NCI-H345 (cell line): ENCODE data around the gene TNFRSF4.
A peak's percentile ranks its signal among the peaks of the same experiment; 100 is the strongest.

Source experiments
- DNase-seq: peaks from one replicate; lab custom pipeline; 2025; lab: John Stamatoyannopoulos, UW

The TNFRSF4 gene

DNA sequence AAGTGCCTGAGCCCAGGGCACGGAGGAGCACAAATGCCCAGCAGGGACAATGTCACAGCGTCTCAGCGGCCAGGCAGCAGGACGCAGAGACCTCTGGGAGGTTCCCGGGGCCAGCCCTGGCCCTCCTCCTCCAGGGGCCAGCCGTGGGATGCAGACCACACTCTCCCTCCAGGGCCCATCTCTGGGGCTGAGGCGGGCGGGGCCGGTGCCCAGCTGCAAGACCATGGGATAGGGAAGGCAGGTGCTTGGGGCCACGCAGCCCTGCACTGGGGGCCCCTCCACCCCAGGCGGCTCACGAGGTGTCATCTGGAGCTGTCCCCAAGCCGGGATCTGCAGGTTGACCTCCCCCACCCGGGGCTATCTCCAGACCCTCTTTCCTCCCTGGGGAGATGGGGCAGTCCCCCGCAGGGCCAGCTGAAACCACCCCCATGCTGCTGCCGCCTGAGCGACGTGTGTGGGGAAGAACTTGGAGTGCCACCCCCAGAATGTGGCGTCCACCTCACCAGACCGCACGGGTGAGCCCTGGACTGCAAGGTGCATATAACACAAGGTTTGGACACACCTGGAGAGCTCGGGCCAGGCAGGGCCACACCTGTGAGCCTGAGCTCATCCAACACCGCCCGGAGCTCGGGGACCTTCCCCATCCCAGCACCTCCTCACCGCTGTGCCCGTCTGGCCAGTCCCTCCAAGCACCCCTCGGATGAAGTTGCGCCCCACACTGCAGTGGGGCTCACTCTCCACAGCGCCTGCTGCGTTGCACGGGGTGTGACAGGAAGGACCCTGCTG is 44.3 kb downstream of the TNFRSF4 start:
- no peak for DNase-seq

DNA sequence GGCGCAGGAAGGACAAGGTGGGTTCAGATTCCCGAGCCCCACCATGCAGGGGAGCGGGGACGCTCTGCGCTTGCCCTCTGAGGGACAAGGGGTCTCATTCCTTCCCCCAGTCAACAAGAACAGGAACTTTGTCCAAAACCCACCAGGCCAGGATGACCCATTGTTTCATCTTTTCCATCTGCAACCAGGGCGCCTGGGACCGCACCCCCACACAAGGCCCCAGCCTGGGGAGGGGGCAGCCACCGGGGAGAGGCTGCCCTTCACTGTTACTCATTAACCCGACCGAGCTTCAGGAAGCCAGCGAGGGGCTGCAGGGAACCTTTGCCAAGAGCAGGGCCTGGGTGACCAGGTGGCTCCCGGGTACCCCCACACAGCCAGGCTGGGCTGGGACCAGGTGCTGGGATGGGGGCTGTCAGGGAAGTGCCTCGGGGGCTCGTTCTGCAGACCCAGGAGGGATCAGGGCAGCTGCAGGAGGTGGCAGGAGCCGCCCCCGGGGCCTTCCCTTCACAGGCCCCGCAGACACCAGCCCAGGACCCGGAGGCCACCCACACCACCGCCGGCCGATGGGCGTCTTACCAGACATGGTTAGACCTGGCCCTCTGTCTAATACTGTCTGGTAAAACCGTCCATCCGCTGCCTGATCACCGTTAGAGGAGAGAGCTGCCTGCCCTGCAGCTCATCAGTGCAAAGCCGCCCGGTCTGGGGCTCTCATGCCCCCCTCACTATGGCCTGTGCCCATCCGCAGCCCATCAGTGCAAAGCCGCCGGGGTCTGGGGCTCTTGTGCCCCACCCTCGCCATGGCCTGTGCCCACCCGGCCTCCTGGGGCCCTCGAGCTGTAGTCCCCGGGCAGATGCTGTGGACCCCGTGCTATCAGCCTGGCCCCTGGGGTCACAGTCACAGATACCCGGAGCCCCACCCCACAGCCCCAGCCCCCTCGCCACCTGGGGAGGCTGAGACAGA is 45.2 kb downstream of the TNFRSF4 start:
- DNase-seq, result no peak

DNA sequence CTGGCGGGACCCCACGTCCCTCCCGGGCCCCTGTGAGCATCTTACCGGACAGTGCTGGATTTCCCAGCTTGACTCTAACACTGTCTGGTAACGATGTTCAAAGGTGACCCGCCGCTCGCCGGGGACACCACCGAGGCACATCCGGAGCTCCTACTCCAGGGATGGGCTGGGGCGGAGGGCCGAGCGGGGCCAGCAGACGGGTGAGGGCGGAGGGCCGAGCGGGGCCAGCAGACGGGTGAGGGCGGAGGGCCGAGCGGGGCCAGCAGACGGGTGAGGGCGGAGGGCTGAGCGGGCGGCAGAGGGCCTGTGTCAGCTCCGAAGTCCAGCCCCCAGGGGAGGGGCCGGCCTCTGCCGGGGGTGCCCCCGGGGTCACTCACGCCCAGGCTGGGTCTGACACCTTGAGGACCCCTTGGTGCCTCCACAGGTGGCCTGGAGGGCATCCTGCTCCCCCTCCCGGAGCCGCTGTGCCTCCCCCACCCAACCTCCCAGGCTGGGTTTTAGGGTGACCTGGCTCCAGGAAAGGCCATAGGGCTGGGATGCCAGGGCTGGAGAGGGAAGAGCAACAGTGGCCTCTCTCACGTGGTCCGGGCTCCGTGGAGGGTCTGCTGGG is 46.0 kb downstream of the TNFRSF4 start:
- no peak for DNase-seq

DNA sequence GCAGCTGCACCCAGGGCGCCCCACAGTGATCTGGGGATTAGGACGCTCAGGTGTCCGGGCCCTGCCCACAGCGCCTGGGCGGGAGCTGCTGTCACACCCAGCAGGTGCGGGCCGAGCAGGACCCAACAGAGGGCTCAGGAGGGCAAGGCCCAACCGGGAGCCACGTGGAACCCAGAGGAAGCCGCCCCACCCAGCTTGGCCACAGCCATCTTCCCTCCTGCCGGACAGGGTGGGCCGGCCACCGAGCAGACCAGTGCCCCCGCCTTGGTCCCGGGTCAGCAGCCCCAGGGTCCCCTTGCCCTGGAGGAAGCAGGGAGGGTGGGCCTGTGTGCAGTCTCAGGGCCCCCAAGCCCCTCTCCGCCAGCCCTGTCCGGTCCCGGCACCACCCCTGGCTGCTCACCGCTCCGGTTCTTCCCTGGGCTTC is 46.5 kb downstream of the TNFRSF4 start:
- DNase-seq, result no peak

DNA sequence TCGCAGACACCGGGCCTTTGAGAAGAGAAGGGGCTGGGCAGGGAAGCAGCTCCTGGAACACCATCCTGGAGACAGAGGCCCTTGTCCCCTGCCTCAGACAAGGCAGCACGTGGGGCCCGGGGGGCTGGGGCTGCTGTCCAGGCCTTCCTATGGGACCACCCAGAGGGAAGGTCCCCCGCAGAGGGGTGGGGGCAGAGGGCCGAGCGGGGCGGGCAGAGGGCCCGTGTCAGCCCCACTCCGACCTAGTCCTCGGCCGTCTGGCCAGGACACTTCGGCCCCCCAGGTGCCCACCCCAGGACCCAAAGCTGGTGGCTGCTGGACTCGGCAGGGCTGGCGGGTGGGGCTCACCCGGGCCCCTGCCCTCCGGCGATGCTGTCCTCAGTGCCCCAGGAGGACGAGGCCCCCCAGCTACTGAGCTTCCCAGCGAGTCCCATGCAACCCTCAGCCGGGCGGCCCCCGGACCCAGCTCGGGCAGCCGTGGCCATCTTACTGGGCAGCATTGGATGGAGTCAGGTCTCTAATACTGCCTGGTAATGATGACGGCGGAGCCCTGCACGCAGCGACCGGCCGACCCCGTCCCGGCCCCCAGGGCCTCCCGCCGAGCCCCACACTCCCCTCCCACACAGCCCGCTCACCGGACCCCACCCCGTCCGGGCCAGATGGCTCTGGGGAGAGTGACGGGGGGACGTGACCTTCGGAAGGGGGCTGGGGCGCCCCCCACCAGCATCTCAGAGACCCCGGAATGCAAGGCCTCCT is 47.1 kb downstream of the TNFRSF4 start:
- DNase-seq, result no peak

DNA sequence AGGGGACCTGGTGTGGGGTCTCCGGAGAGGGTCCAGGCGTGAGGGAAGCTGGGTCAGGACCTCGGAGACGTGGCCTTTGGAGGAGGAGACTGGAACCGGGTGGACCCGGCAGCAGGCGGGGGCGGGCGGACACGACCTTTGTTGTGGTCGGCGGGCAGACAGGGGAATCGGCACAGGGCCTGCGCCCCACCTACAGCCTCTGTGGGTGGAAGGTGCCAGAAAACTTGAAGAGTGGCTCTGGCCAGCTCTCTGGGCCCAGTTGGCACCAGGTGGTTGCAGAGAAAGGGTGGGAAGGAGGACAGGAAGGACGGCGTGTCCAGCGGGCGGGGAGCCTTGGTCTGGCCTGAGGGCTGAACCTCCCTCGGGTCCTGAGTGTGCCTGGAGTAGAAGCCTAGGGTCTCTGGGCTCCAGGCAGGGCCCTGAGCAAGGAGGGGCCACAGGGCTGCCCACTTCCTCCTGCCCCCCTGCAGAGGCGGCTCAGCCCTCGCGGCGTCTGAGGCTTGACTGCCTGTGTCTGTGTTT is 48.0 kb downstream of the TNFRSF4 start:
- no peak for DNase-seq

DNA sequence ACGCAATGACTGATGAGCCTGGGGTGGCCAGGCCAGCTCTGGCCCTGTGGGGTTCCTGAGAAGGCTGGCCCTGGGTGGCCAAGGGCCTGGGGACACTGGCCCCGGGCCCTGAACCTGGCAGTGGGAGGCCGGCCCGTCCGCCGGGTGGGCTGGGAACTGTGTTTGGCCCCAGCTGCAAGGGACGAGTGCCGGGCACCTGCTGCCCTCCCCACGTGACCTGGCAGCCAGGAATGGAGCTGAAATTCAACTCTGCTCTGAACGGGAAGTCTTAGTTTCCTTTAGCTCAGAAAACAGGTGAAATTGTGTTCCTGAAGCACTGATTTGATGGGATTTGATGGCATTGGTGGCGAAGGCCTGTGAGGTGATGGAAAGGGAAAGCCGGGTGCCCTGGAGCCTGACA is 48.5 kb downstream of the TNFRSF4 start:
- DNase-seq, result no peak

DNA sequence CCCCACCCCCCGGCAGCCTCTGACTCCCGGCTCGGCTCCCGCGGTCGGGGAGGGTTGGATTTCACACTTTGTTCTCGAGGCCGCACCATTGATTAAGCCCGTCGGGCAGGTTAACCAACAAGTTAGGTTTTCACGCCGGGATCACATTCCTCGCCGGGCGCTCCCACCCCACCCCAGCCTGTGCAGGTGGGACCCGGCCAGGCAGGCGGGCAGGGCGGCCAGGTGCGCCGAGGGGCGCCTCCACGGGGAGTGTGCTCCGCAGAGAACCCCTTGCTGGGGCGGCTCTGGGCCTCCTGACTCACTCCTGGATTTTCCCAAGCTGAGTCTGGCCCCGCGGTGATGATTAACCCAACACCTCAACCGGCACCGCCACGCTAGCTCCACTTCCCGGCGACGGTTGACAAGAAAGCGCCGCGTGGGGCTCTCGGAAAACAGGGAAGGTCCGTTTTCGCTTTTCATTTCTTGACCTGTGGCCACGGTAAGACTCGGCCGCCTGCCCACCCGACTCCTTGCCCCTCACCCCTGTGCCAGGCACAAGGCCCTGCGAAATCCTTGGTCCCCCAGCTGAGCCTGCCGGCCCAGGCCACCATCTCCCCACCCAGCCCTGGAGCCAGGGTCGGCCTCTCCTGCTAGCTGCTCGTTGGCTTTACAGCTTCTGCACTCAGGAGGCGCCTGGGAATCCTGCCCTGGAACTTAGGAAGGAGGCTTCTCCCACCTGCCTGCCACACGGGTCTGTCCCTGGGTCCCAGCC is 49.1 kb downstream of the TNFRSF4 start:
- no peak for DNase-seq

DNA sequence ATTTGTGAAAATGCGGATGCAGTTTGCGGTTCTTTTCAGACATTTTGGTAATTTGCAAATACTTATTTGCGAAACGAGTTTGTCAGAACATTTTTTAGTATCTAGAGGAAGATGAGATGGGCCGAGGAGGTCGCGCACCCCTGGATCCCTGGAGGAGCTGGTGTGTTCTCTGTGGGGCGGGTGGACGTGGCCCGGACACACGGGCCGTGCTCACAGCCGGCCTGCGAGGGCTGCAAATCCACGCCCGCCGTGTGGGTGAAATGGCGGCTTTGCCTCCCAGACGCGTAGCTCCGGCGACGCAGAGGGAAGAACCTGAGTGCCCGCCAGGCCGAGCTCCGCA is 49.6 kb downstream of the TNFRSF4 start:
- no peak for DNase-seq

DNA sequence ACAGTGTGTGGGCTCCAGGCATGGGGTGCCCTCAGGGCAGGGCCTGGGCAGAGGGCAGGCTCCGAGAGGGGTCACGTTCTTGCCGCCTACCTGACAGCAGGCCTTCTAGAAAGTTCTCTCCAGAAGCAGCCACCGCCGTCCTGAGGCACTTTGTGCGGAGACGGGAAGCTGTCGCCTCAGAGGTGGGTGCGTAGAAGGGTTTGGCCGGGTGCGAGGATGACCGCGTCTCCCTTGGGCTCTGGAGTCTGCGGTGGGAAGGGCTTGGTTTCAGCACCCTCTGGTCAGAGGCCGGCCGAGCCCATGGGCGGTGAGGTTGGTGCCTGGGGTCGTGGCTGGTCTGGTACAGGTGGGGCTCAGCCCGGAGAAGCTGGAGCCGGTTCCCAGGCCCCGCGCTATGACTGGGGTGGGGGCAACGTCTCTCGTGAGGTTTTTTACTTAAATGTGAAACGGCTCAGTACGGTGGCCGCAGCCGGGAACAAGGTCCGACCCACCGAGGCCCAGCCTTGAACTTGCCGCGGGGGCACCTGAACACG is 50.3 kb downstream of the TNFRSF4 start:
- no peak for DNase-seq

DNA sequence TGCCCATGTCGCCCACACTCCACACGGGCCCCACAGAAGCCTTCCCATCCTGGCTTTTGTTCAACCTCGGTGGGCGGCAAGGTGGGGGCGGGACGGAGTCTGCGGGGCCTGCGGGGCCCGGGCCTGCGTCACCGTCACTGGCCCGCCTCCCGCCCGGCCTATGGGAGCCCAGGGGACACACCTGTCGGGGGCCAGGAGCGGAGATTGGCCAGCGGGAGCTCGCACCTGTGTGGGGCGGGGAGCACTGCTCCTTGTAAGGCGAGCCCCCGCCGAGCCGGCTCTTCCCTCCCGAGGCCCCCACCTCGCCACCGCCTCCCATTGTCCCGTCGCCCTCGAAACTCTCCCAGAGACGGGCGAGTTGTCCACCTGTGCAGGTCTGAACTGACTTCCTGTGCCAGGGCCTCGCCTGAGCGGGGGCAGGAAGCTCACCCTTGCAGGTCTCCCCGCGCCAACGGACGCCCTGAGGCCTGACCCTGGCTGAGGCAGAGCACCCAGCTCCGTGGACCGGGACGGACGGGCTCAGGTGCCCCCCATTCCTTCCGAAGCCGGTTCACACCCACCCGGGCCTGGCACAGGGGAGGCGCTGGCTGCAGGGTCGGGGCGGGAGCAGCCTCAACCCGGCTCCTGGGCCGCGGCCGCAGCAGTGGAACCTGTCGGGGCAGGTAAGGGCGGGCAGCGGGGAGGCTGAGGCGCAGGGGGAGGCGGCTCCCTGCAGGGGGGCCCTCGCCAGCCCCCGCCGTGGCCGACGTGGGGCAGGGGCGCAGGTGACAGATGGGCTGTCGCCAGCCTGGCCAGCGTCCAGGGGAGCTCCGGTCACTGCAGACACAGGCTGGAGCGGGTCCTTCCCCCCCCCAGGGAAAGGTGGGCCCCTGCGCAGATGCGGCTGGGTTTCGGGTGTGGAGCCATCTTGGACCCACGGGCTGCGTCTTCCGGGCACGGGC is 51.1 kb downstream of the TNFRSF4 start:
- peak; percentile 91 for DNase-seq

DNA sequence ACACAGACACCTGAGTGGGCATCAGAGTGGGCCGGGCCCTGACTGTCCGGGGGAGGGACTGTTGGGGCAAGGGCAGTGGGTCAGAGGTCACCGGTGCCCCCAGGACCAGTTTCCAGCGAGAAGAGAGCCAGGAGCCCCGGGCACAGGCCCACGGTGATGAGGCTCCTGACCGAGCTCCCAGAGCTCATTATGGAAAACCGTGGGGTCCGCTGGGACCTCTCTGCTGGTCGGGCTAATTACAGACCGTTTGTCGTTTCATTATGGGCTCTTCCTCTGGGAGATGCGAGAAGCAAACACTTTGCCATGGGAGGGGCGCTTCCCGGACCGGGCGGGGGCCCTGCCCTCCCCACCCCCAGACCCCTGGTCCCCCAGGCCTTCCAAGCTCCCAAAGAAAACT is 52.3 kb downstream of the TNFRSF4 start:
- no peak for DNase-seq
